HL-60 (cell line): ENCODE measurements around the gene EPS8L3.

Source experiments
- GABPA ChIP-seq: IDR thresholded peaks from 2 replicates; pipeline ENCODE4 v1.6.1; 2012; ENCODE audit warnings: low read depth
- POLR2AphosphoS5 ChIP-seq: IDR thresholded peaks from 2 replicates; pipeline ENCODE4 v1.6.1; 2012; ENCODE audit warnings: low read depth
- SPI1 ChIP-seq: IDR thresholded peaks from 2 replicates; pipeline ENCODE4 v1.6.1; 2012; ENCODE audit warnings: low read depth, mild to moderate bottlenecking, borderline replicate concordance
- TF ChIP-seq, protein P1 (sequence below): IDR thresholded peaks from one replicate; pipeline ENCODE4 v1.5.1; 2011; ENCODE audit warnings: low read length, control low read depth, inconsistent platforms; ENCODE audit not compliant: insufficient read depth
- TF ChIP-seq, protein P2 (sequence below): IDR thresholded peaks from 2 replicates; pipeline ENCODE4 v1.6.1; 2012; ENCODE audit warnings: low read depth; ENCODE audit not compliant: insufficient replicate concordance

DNA sequence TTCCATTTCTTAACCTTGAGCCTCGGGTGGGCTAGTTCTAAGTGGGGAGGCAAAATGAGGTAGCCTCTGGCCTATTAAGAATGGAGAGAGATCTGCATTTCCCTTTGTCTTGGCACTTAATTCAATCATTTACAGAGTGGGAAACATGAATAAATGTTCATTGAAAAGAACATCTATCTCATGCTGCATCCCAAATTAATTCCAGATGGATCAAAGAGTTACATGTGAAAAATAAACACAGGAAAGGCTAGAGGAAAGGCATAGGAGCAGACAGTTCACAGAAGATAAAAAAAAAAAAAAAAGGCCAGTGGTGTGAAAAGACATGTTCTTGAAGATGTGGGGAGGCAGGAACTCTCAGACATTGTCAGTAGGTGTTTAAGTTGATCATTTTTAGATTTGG is 35.7 kb upstream of the EPS8L3 start:
- TF ChIP-seq, protein P1, sequence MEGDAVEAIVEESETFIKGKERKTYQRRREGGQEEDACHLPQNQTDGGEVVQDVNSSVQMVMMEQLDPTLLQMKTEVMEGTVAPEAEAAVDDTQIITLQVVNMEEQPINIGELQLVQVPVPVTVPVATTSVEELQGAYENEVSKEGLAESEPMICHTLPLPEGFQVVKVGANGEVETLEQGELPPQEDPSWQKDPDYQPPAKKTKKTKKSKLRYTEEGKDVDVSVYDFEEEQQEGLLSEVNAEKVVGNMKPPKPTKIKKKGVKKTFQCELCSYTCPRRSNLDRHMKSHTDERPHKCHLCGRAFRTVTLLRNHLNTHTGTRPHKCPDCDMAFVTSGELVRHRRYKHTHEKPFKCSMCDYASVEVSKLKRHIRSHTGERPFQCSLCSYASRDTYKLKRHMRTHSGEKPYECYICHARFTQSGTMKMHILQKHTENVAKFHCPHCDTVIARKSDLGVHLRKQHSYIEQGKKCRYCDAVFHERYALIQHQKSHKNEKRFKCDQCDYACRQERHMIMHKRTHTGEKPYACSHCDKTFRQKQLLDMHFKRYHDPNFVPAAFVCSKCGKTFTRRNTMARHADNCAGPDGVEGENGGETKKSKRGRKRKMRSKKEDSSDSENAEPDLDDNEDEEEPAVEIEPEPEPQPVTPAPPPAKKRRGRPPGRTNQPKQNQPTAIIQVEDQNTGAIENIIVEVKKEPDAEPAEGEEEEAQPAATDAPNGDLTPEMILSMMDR = no peak
- TF ChIP-seq SPI1 (no peak), GABPA (no peak), POLR2AphosphoS5 (no peak)
- TF ChIP-seq, protein P2, sequence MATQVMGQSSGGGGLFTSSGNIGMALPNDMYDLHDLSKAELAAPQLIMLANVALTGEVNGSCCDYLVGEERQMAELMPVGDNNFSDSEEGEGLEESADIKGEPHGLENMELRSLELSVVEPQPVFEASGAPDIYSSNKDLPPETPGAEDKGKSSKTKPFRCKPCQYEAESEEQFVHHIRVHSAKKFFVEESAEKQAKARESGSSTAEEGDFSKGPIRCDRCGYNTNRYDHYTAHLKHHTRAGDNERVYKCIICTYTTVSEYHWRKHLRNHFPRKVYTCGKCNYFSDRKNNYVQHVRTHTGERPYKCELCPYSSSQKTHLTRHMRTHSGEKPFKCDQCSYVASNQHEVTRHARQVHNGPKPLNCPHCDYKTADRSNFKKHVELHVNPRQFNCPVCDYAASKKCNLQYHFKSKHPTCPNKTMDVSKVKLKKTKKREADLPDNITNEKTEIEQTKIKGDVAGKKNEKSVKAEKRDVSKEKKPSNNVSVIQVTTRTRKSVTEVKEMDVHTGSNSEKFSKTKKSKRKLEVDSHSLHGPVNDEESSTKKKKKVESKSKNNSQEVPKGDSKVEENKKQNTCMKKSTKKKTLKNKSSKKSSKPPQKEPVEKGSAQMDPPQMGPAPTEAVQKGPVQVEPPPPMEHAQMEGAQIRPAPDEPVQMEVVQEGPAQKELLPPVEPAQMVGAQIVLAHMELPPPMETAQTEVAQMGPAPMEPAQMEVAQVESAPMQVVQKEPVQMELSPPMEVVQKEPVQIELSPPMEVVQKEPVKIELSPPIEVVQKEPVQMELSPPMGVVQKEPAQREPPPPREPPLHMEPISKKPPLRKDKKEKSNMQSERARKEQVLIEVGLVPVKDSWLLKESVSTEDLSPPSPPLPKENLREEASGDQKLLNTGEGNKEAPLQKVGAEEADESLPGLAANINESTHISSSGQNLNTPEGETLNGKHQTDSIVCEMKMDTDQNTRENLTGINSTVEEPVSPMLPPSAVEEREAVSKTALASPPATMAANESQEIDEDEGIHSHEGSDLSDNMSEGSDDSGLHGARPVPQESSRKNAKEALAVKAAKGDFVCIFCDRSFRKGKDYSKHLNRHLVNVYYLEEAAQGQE = no peak
